Activated naive CD8-positive, alpha-beta T cell treated with anti-CD3 and anti-CD28 coated beads, Interleukin-2, amount 50 U/mL, for 16 hours (primary cell): ENCODE results near the gene PTPRN2.
"Not testable (repeated sequence)": the region's sequence is repeated elsewhere in the genome, so short reads cannot be mapped to it uniquely, and the experiment has no call there.

ENCODE experiments used
- DNase-seq: peaks from one replicate; pipeline ENCODE4 v3.0.0-alpha.2; 2020; ENCODE audit warnings: low read depth, low spot score

The PTPRN2 gene

GRCh38 chr7:157904211-157904865 lies 683.3 kb downstream of the PTPRN2 start:
- no peak for DNase-seq

DNA sequence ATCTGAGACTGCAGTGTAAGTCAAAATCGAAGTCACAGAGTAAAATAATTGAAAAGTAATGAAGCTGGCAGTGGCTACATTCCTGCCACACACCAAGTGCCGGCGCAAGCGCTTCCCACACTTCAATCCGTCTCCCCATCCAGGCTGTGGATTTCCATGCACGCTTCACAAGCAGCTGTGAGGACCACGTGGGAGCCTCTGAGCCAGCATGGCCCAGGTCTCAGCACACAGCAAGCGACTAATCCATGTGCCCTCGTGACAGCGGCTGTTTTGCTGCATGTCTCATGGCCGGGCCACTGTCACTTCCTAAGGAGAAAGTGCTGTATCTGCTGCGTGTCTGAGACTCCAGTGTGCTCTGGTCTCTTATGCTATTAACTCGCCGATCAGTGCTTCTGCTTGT lies 683.9 kb downstream of the PTPRN2 start:
- no peak for DNase-seq

DNA sequence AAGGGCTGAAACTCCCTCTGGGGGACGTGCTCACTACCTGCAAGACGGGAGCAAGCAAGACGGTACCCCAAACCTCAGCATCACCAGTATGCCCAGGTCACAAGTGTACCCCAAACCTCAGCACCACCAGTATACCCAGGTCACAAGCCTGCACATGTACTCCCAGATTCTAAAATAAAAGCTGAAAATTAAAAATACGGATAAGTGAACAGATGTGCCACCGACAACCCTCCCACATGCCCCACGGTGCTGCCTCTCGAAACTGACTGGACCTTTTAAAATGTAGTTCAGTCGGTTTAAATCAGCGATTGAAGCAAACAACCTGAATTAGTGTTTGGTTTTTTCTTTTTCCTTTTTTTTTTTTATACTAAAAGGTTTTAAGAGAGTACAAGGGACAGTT lies 684.3 kb downstream of the PTPRN2 start:
- DNase-seq = no peak

DNA sequence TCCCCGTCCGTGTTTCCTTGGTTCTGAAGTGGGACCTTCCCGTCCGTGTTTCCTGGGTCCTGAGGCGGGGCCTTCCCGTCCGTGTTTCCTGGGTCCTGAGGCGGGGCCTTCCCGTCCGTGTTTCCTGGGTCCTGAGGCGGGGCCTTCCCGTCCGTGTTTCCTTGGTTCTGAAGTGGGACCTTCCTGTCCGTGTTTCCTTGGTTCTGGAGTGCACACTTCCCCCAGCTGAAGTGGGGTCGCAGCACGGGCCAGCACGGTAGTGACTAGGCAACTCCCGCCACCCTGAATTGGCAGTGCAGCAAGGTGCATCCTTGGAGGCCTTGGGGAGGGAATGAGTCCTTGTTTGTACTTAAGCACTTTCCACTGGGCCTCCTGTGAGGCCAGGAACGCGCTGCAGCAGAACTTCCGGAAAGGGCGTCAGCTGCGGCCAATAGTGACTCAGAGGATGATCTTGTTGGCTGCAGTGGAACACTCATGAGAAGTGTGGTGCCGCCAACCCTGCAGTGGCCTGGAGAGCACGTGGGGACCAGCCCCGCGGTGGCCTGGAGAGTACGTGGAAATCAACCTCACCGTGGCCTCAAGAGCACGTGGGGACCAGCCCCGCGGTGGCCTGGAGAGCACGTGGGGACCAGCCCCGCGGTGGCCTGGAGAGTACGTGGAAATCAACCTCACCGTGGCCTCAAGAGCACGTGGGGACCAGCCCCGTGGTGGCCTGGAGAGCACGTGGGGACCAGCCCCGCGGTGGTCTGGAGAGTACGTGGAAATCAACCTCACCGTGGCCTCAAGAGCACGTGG lies 685.6 kb downstream of the PTPRN2 start:
- DNase-seq = not testable (repeated sequence)

GRCh38 chr7:157901166-157901565 lies 686.5 kb downstream of the PTPRN2 start:
- DNase-seq = no peak

DNA sequence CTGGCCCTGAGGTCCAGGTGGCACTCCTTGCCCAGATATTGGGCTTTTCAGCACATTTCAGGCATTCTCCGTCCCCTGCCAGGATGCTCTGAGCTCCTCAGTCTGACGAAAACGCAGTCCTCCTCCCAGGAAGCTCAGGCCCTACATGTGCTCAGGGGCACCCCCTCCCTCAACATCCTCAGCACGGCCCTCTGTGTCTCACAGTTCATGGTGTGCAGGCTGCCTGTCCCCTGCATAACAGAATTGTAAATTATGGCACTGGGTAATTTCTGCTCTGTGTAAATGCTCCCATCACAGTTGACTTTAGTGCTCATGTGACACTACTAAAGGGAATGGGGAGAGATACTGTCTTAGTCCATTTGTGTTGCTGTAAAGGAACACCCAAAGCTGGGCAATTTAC lies 687.1 kb downstream of the PTPRN2 start:
- no peak for DNase-seq

DNA sequence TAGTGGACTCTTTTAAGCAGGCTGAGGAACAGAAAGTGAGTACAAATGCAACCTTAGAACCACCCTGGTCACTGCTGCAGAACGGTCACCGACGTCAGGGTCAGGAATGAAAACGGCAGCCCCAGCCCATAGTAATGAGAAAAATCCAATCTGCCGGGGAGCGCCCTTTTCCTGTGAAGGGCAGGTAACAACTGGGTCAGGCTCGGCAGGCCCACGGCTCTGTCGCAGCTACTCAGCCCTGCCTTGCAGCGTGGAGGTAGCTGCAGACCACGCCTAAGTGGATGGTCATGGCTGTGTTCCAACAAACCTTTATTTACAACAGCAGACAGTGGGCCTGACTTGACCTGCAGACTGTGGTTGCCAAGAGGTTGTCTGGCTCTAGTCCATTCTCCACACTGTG lies 687.6 kb downstream of the PTPRN2 start:
- no peak for DNase-seq

- DNase-seq = no peak
These were observed 688.7 kb downstream of the PTPRN2 start for GRCh38 chr7:157898802-157899505.

DNA sequence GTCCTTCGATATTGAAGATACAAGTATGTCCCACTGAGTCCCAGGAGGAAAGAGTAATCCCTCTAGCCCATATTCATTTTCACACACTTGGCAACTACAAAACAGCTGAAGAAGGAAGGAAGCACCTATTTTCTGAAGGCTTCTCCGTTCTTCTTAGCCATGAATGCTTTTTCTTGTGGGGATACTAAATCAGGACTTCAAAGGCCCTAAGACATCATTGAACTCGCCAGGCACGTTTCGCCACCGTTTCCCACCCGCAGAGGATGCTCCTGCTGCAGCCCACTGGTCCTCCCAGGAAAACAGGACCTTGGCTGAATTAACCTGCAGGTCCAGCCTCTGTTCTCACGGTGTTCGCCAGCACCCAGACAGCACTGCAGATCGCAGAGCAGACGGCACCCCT lies 689.4 kb downstream of the PTPRN2 start:
- no peak for DNase-seq

- no peak for DNase-seq
These were observed 689.9 kb downstream of the PTPRN2 start for GRCh38 chr7:157897681-157898080.

DNA sequence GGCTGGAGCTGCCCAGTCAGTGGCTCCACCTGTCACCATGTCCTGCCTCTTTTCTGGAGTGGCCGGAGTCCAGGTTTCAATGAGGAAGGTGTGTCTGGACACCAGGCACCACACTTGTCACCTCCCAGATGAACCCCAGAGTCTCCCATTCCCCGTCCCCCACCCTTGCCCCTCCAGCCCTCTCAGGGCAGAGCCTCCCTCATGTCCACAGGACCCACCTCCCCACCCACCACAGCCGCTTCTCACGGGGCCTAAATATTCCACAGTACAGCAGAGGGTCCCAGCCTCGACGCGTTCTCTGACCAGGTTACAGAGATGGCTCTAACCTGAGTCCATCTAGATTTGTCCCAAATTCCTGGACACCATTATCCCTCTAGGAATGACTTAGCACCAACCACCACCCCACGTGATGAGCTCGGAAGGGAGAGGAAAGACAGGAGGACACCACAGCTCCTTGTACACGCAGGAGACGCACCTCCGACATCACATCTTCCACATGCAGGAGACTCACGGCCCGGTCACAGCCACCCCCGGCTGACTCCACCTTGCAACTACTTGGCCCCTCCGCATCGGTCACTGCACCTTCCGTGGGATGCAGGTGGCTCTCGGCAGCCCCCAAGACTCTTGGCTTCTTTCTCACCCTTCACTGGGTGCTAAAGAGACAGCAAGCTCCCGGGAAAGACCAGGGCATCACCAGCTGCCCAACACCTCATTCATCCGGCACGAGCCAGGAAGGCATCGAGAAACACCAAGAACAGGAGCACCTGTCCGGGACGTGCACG lies 690.7 kb downstream of the PTPRN2 start:
- no peak for DNase-seq

DNA sequence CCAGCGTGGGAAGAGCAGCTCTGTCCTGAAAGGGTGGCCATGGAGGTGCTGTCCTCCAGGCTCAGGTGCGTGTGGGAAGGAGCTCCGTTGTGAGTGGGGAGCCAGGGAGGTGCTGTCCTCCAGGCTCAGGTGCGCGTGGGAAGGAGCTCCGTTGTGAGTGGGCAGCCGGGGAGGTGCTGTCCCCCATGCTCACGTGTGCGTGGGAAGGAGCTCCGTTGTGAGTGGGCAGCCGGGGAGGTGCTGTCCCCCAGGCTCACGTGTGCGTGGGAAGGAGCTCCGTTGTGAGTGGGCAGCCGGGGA lies 691.3 kb downstream of the PTPRN2 start:
- DNase-seq = not testable (repeated sequence)

DNA sequence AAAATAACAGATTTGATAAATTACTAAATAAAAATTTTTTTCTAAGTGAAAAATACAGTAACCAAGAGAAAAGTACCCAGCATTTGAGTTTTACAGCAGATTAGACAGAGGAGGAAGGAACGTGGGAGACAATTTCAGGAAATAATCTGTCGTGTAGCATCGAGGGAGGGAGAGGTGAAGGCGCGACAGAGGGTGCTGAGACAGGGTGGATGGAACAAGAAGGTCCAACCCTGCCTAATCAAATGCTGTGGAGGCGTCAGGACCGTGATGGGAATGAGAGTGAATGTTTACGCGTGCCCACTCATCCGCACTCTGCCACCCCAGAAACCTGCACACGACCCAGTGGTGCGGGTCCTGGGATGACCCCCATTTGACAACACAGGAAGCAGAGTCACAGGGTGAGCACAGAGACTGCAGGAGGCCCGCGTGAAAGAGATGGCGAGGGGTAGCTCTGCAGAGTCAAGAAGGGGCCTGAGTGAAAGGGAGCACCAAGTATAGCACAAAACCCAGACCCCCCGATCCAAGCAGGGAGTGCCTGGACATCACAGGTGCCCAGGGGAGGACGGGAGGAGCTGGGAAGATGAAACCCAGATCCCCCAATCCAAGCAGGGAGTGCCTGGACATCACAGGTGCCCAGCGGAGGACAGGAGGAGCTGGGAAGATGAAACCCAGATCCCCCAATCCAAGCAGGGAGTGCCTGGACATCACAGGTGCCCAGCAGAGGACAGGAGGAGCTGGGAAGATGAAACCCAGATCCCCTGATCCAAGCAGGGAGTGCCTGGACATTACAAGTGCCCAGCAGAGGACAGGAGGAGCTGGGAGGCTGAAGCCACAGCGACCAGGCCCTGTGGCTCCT lies 691.9 kb downstream of the PTPRN2 start:
- no peak for DNase-seq

DNA sequence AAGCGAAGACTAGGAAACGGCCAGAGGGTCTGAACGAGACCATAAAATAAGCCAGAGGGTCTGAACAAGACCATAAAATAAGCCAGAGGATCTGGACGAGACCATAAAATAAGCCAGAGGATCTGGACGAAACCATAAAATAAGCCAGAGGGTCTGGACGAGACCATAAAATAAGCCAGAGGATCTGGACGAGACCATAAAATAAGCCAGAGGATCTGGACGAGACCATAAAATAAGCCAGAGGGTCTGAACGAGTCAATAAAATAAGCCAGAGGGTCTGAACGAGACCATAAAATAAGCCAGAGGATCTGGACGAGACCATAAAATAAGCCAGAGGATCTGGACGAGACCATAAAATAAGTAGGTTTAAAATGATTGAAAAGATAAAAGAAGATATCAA lies 692.5 kb downstream of the PTPRN2 start:
- not testable (repeated sequence) for DNase-seq

DNA sequence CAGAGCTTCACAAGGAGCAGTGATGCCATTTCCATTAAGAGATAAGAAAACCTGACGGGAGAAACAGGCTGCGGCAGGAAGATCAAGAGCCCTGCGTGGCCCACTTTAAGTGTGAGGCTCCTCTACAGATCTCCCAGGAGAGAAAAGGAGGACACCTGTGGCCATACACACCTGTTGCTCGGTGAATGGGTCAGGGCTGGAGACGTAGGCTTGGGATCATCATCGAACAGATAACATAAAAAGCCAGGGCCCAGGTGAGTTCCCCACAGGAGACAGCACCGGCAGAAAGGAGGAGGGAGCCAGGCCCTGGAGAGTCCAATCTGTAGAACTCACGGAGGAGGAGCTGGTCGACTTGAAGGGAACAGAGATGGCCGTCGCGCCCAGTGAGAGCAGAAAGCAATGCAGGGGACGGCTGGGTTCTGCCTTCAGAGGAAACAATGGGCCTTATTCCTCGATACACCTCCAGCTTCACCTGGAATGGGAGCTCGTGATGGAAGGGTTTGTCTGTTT lies 694.0 kb downstream of the PTPRN2 start:
- no peak for DNase-seq

DNA sequence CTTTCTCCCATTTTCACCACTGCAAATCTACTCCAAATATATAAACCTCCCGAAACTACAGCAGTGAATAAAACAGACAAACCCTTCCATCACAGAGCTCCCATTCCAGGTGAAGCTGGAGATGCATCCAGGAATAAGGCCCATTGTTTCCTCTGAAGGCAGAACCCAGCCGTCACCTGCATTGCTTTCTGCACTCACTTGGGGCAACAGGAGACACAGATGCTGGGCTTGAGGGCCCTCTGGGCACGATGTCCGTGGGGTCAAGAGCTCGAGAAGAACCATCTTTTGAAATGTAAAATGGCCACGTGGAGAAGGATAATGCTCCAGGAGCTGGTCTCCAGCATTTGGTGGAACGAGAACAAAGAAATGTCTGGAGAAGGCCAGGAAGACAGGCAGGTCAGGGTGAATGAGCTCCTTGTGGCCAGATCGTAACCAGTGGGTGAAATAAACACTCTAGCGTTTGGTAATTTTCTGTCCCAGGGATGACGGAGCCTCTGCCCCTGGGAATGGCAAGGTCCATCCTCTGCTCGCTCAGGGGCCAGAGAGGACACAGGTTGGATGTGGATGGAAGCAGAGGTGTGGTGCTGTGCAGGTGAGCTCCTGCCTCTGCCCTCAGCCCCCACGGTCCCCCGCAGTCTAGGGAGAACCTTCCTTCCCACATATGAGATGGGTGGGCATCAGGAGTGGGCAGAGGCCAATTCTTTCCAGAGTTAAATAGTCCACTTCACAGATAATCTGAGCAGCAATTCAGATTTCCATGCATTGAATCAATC lies 694.7 kb downstream of the PTPRN2 start:
- no peak for DNase-seq

DNA sequence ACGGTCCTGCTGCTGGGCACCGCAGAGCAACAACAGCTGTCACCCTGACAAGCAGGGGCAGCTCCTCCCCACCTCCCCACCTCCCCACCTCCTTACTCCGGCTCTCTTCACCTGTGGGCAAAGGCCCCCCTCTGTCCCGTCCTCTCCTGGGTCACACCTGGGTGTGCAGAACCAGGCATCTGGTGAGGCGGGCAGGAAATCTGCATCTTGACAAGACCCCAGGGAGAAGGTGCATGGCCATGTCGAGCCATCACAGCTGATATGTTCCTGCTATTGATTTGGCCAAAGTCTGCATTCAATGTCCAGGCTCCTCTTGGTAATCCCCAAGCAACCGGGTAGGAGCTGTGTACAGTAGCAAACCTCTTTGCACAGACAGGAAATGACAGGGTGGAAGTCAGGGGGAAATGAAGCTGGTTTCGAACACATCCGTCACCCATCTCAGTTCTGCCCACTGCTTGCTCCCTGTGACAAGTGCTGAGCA lies 696.7 kb downstream of the PTPRN2 start:
- DNase-seq = no peak

- DNase-seq = no peak
These were observed 698.1 kb downstream of the PTPRN2 start for GRCh38 chr7:157889480-157889879.

- no peak for DNase-seq
These were observed 699.0 kb downstream of the PTPRN2 start for GRCh38 chr7:157888579-157888978.

DNA sequence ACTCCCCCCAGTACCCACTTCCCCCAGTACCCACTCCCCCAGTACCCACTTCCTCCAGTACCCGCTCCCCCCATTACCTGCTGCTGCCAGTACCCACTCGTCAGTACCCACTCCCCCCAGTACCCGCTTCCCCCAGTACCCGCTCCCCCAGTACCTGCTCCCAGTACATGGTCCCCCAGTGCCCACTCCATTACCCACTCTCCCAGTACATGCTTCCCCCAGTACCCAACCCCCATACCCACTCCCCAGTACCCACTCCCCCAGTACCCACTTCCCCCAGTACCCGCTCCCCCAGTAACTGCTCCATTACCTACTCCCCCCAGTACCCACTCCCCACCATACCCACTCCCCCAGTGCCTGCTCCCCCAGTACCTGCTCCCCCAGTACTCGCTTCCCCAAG lies 700.2 kb downstream of the PTPRN2 start:
- DNase-seq = no peak
